ENCODE data around the gene HNMT.
"Not testable (repeated sequence)": the region's sequence is repeated elsewhere in the genome, so short reads cannot be mapped to it uniquely, and the experiment has no call there.

Gene HNMT

DNA sequence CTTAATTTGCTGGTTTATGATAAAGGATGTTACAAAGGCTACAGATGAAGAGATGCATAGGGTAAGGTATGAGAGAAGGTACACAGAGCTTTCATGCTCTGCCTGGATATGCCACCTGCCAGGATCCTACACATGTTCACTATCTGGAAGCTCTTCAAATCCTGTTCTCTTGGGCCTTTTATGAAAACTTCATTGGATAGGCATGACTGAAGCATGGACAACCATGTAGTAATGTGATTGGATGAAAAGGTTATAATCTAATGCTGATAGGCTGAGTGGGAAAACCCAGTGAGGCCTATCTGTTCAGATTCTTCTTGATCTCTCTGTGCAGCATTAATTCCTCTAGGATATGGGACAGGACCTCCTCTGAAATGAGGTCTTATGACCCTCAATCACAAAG, 26.8 kb downstream of the HNMT start:
- no peak for DNase-seq (ENCODE audit: low read depth, low spot score)
- TF ChIP-seq POLR2AphosphoS5 (IDR thresholded peaks at IDR 0.05; ENCODE audit: borderline replicate concordance, low read depth, low read length): no peak
- TF ChIP-seq EZH2 (IDR thresholded peaks at IDR 0.05): no peak
- TF ChIP-seq FOXP2 (optimal IDR thresholded peaks at IDR 0.05; ENCODE audit: control extremely low read depth, extremely low read length, insufficient read depth): no peak
- Histone ChIP-seq H3K9me3 (ENCODE audit: low read depth, low read length) (0 out of 2 replicates have a peak, but pooled peaks cover 2% of the 10 kb centered on the region), H3K27ac (no peak overlapping the region), H3K36me3 (ENCODE audit: insufficient read depth, low read length) (no peaks in the 10 kb centered on the region; the same call in 1 of the 2 replicates), H3K9ac (ENCODE audit: insufficient read length) (no peak overlapping the region), H3K4me3 (no peak overlapping the region)

DNA sequence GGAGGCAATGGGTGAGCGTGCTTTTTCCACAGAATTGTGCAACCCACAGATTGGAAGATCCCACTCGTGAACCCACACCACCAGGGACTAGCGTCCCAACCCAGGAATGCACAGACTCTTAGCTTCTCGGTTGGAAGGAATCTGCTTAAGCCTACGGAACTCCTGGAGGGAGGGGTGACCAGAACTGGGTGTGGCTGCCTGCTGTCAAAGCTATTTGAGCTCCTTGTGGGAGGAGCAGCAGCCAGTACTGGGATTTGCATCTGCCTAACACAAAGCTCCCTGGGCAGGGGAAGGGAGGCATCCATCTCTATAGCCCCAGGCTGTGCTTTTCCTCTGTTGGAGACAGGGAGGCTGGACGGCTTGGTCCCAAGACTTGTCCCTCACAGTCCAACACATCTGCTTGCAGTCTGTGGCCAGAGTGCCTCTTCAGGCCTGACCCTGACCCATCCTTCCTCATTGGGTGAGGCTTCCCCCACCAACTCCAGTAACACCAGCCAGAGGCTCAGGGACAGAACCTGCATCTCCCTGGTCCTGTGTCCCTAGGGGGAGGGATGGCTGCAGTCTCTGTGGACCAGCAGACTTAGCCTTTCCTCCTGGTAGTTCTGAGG, 27.9 kb downstream of the HNMT start:
- no peak overlapping the region for H3K9ac ChIP-seq (ENCODE audit: insufficient read length)
- H3K27ac ChIP-seq: no peak overlapping the region
- TF ChIP-seq POLR2AphosphoS5 (IDR thresholded peaks at IDR 0.05; ENCODE audit: borderline replicate concordance, low read depth, low read length) (no peak), FOXP2 (optimal IDR thresholded peaks at IDR 0.05; ENCODE audit: control extremely low read depth, extremely low read length, insufficient read depth) (no peak)
- no peaks in the 10 kb centered on the region; the same call in 1 of the 2 replicates for H3K36me3 ChIP-seq (ENCODE audit: insufficient read depth, low read length)
- no peak for DNase-seq (ENCODE audit: low read depth, low spot score)
- H3K9me3 ChIP-seq (ENCODE audit: low read depth, low read length): 0 out of 2 replicates have a peak, but pooled peaks cover 2% of the 10 kb centered on the region
- no peak overlapping the region for H3K4me3 ChIP-seq

DNA sequence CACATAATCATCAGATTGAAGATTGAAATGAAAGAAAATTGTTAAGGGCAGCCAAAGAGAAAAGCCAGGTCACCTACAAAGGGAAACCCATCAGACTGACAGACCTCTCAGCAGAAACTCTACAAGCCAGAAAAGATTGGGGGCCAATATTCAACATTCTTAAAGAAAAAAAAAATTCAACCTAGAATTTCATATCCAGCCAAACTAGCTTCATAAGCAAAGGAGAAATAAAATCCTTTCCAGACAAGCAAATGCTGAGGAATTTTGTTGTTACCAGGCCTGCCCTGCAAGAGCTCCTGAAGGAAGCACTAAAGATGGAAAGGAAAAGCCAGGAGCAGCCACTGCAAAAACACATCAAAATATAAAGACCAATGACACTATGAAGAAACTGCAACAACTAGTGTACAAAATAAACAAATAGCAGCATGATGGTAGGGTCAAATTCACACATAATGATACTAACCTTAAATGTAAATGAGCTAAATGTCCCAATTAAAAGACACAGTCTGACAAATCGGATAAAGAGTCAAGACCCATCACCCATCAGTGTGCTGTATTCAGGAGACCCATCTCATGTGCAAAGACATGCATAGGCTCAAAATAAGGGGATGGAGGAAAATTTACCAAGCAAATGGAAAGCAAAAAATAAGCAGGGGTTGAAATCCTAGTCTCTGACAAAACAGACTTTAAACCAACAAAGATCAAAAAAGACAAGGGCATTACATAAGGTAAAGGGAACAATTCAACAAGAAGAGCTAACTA, 29.6 kb downstream of the HNMT start:
- not testable (repeated sequence) for H3K9me3 ChIP-seq (ENCODE audit: low read depth, low read length); H3K9ac ChIP-seq (ENCODE audit: insufficient read length); H3K36me3 ChIP-seq (ENCODE audit: insufficient read depth, low read length); H3K27ac ChIP-seq; DNase-seq (ENCODE audit: low read depth, low spot score); H3K4me3 ChIP-seq

DNA sequence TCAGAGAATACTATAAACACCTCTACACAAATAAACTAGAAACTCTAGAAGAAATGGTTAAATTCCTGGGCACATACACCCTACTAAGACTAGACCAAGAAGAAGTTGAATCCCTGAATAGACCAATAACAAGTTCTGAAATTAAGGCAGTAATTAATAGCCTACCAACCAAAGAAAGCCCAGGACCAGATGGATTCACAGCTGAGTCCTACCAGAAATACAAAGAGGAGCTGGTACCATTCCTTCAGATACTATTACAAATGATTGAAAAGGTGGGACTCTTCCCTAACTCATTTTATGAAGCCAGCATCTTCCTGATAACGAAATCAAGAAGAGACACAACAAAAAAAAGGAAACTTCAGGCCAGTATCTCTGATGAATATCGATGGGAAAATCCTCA, 31.1 kb downstream of the HNMT start:
- H3K4me3 ChIP-seq; H3K9ac ChIP-seq (ENCODE audit: insufficient read length); H3K9me3 ChIP-seq (ENCODE audit: low read depth, low read length); H3K27ac ChIP-seq; H3K36me3 ChIP-seq (ENCODE audit: insufficient read depth, low read length); DNase-seq (ENCODE audit: low read depth, low spot score): not testable (repeated sequence)

DNA sequence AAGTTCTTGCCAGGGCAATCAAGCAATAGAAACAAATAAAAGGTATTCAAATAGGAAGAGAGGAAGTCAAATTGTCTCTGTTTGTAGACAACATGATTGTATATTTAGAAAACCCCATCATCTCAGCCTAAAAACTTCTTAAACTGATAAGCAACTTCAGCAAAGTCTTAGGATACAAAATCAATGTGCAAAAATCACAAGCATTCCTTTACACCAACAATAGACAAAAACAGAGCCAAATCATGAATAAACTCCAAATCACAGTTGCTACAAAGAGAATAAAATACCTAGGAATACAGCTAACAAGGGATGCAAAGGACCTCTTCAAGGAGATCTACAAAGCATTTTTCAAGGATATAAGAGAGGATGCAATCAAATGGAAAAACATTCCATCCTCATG, 31.9 kb downstream of the HNMT start:
- not testable (repeated sequence) for H3K9ac ChIP-seq (ENCODE audit: insufficient read length); H3K27ac ChIP-seq; DNase-seq (ENCODE audit: low read depth, low spot score); H3K36me3 ChIP-seq (ENCODE audit: insufficient read depth, low read length); H3K4me3 ChIP-seq; H3K9me3 ChIP-seq (ENCODE audit: low read depth, low read length)

DNA sequence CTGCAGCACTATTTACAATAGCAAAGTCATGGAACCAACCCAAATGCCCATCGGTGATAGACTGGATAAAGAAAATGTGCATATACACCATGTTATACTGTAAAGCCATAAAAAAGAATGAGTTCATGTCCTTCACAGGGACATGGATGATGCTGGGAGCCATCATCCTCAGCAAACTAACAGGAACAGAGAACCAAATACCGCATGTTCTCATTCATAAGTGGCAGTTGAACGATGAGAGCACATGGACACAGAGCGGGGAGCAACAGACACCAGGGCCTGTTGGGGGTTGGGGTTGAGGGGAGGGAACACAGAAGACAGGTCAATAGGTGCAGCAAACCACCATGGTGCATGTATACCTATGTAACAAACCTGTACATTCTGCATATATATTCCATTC, 33.5 kb downstream of the HNMT start:
- DNase-seq (ENCODE audit: low read depth, low spot score): no peak
- H3K9me3 ChIP-seq (ENCODE audit: low read depth, low read length): no peaks in the 10 kb centered on the region
- H3K36me3 ChIP-seq (ENCODE audit: insufficient read depth, low read length): no peaks in the 10 kb centered on the region
- no peak overlapping the region for H3K4me3 ChIP-seq
- no peak overlapping the region for H3K27ac ChIP-seq
- TF ChIP-seq EZH2 (IDR thresholded peaks at IDR 0.05) (no peak), FOXP2 (optimal IDR thresholded peaks at IDR 0.05; ENCODE audit: control extremely low read depth, extremely low read length, insufficient read depth) (no peak), POLR2AphosphoS5 (IDR thresholded peaks at IDR 0.05; ENCODE audit: borderline replicate concordance, low read depth, low read length) (no peak)
- no peak overlapping the region for H3K9ac ChIP-seq (ENCODE audit: insufficient read length)

DNA sequence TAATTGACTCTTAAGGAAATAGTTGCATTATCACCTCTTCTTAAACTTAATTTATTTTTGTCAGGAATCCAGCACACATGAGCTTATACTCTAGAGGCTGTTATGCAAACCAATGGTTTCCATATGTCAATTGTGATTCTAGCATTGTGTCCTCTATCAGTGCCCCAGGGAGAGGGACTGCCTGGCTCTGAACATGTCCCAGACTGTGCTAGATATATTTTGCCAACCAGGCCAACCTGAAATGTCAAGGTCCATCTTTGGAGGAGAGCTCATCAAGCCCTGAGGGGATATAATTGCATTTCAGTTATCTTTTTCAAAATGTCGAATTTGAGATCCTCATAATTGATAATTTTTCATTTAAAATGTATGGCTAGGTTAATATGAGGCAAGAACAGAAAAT, 34.2 kb downstream of the HNMT start:
- H3K36me3 ChIP-seq (ENCODE audit: insufficient read depth, low read length): no peaks in the 10 kb centered on the region
- no peak overlapping the region for H3K27ac ChIP-seq
- no peak overlapping the region for H3K9ac ChIP-seq (ENCODE audit: insufficient read length)
- DNase-seq (ENCODE audit: low read depth, low spot score): no peak
- H3K9me3 ChIP-seq (ENCODE audit: low read depth, low read length): no peaks in the 10 kb centered on the region
- TF ChIP-seq EZH2 (IDR thresholded peaks at IDR 0.05): no peak
- no peak for TF ChIP-seq FOXP2 (optimal IDR thresholded peaks at IDR 0.05; ENCODE audit: control extremely low read depth, extremely low read length, insufficient read depth)
- no peak for TF ChIP-seq POLR2AphosphoS5 (IDR thresholded peaks at IDR 0.05; ENCODE audit: borderline replicate concordance, low read depth, low read length)
- H3K4me3 ChIP-seq: no peak overlapping the region

DNA sequence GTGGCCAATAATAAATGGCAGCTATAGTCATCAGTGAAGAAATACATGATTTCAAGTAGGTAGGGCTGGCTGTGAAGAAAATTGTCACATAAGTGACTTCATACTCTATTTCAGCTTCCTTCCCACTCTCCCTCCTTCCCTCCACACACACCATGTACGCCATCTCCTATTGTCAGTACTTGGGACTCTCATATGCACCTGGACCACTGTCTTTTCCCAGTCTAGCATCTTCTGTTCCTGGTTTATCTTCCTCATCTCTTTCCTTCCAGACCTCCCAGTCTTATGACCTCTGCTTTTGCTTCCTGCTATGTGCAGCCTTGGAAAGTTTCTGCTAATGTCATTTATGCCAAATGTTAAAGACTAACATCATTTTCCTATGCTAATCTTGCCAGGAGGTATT, 35.0 kb downstream of the HNMT start:
- no peak overlapping the region for H3K9ac ChIP-seq (ENCODE audit: insufficient read length)
- TF ChIP-seq POLR2AphosphoS5 (IDR thresholded peaks at IDR 0.05; ENCODE audit: borderline replicate concordance, low read depth, low read length) (no peak), EZH2 (IDR thresholded peaks at IDR 0.05) (no peak), FOXP2 (optimal IDR thresholded peaks at IDR 0.05; ENCODE audit: control extremely low read depth, extremely low read length, insufficient read depth) (no peak)
- DNase-seq (ENCODE audit: low read depth, low spot score): no peak
- H3K36me3 ChIP-seq (ENCODE audit: insufficient read depth, low read length): no peaks in the 10 kb centered on the region
- no peak overlapping the region for H3K27ac ChIP-seq
- H3K4me3 ChIP-seq: no peak overlapping the region
- no peaks in the 10 kb centered on the region for H3K9me3 ChIP-seq (ENCODE audit: low read depth, low read length)

DNA sequence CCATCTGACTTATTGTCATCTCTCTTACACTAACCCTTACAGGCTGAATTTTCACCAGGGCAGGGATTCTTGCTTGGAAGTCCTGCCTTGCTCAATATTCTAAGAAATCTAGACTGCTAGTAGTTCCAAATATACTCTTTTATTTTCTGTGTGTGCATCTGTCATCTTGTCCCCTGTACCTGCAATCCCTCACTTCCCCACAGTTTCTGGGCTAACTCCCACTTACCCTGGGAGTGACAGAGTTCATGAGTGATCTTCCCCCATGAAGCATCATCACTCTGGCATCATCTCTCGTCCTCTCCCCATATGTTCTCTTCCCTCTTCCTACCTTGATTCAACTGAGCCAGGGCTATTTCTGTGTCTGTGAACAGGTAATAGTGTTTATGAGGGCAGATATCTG, 35.7 kb downstream of the HNMT start:
- TF ChIP-seq POLR2AphosphoS5 (IDR thresholded peaks at IDR 0.05; ENCODE audit: borderline replicate concordance, low read depth, low read length) (no peak), EZH2 (IDR thresholded peaks at IDR 0.05) (no peak), FOXP2 (optimal IDR thresholded peaks at IDR 0.05; ENCODE audit: control extremely low read depth, extremely low read length, insufficient read depth) (no peak)
- Histone ChIP-seq H3K36me3 (ENCODE audit: insufficient read depth, low read length) (no peaks in the 10 kb centered on the region), H3K9me3 (ENCODE audit: low read depth, low read length) (no peaks in the 10 kb centered on the region), H3K9ac (ENCODE audit: insufficient read length) (no peak overlapping the region), H3K4me3 (no peak overlapping the region), H3K27ac (no peak overlapping the region)
- DNase-seq (ENCODE audit: low read depth, low spot score): no peak
